Measurements from ENCODE around the gene IL17D.
"Not testable (repeated sequence)": the region's sequence is repeated elsewhere in the genome, so short reads cannot be mapped to it uniquely, and the experiment has no call there.

Gene IL17D

GRCh38 chr13:20680416-20681080, 23.0 kb upstream of the IL17D start:
- no peak for DNase-seq (ENCODE audit: low read depth)
- no peak for TF ChIP-seq CTCF (IDR thresholded peaks at IDR 0.05; ENCODE audit: low read depth, low read length, missing control alignments)
- no peak overlapping the region for H3K4me3 ChIP-seq (ENCODE audit: low read depth, low read length)

GRCh38 chr13:20681481-20681880, 22.0 kb upstream of the IL17D start:
- DNase-seq (ENCODE audit: low read depth); H3K4me3 ChIP-seq (ENCODE audit: low read depth, low read length): not testable (repeated sequence)

GRCh38 chr13:20682061-20682460, 21.4 kb upstream of the IL17D start:
- DNase-seq (ENCODE audit: low read depth): no peak
- TF ChIP-seq CTCF (IDR thresholded peaks at IDR 0.05; ENCODE audit: low read depth, low read length, missing control alignments): no peak
- no peak overlapping the region for H3K4me3 ChIP-seq (ENCODE audit: low read depth, low read length)

- H3K4me3 ChIP-seq (ENCODE audit: low read depth, low read length): no peak overlapping the region
- TF ChIP-seq CTCF (IDR thresholded peaks at IDR 0.05; ENCODE audit: low read depth, low read length, missing control alignments): no peak
- no peak for DNase-seq (ENCODE audit: low read depth)
Observed at GRCh38 chr13:20684041-20684440, 19.5 kb upstream of the IL17D start.

- no peak for TF ChIP-seq CTCF (IDR thresholded peaks at IDR 0.05; ENCODE audit: low read depth, low read length, missing control alignments)
- H3K4me3 ChIP-seq (ENCODE audit: low read depth, low read length): no peak overlapping the region
- no peak for DNase-seq (ENCODE audit: low read depth)
Observed at GRCh38 chr13:20684546-20684945, 19.0 kb upstream of the IL17D start.

GRCh38 chr13:20685092-20685491, 18.4 kb upstream of the IL17D start:
- DNase-seq (ENCODE audit: low read depth): no peak
- H3K4me3 ChIP-seq (ENCODE audit: low read depth, low read length): no peak overlapping the region
- TF ChIP-seq CTCF (IDR thresholded peaks at IDR 0.05; ENCODE audit: low read depth, low read length, missing control alignments): no peak

GRCh38 chr13:20686167-20686566, 17.3 kb upstream of the IL17D start:
- no peak for TF ChIP-seq CTCF (IDR thresholded peaks at IDR 0.05; ENCODE audit: low read depth, low read length, missing control alignments)
- DNase-seq (ENCODE audit: low read depth): no peak
- H3K4me3 ChIP-seq (ENCODE audit: low read depth, low read length): no peak overlapping the region
